ENCODE data around the gene RASA4B.
"Not testable (repeated sequence)": the region's sequence is repeated elsewhere in the genome, so short reads cannot be mapped to it uniquely, and the experiment has no call there.

Gene RASA4B

GRCh38 chr7:102463841-102464576, 53.6 kb downstream of the RASA4B start:
- no peaks in the 10 kb centered on the region for H3K27me3 Mint-ChIP-seq
- no peaks in the 10 kb centered on the region for H3K9me3 Mint-ChIP-seq
- H3K4me1 Mint-ChIP-seq (ENCODE audit: low read depth in 2 of 2): peaks cover 25 to 32% of the 10 kb centered on the region in 2 donors
- peak overlapping the region; percentile 56 to 91 for H3K27ac Mint-ChIP-seq
- peak overlapping the region; percentile 87 to 88 for H3K4me3 Mint-ChIP-seq
- ATAC-seq (replicated peaks) (no peak), DNase-seq (no peak)
- peaks cover 23% of the 10 kb centered on the region for H3K36me3 Mint-ChIP-seq (ENCODE audit: insufficient read depth)

GRCh38 chr7:102460467-102460866, 57.1 kb downstream of the RASA4B start:
- Mint-ChIP-seq H3K27ac (peak overlapping the region in 1 of 2 donors; percentile 71), H3K9me3 (no peaks in the 10 kb centered on the region), H3K4me1 (ENCODE audit: low read depth in 2 of 2) (peaks cover 15 to 23% of the 10 kb centered on the region in 2 donors), H3K36me3 (ENCODE audit: insufficient read depth) (peaks cover 41% of the 10 kb centered on the region), H3K27me3 (no peaks in the 10 kb centered on the region), H3K4me3 (no peak overlapping the region)
- DNase-seq: no peak
- ATAC-seq (replicated peaks): no peak

GRCh38 chr7:102459221-102459844, 58.2 kb downstream of the RASA4B start:
- no peak for ATAC-seq (replicated peaks)
- Mint-ChIP-seq H3K4me1 (ENCODE audit: low read depth in 2 of 2) (peaks cover 14 to 24% of the 10 kb centered on the region in 2 donors), H3K4me3 (no peak overlapping the region), H3K27me3 (no peaks in the 10 kb centered on the region), H3K9me3 (no peaks in the 10 kb centered on the region), H3K27ac (no peak overlapping the region), H3K36me3 (ENCODE audit: insufficient read depth) (peaks cover 47% of the 10 kb centered on the region)
- DNase-seq: no peak

GRCh38 chr7:102457352-102457924, 60.1 kb downstream of the RASA4B start:
- ATAC-seq (replicated peaks): no peak
- no peaks in the 10 kb centered on the region for H3K9me3 Mint-ChIP-seq
- H3K27ac Mint-ChIP-seq: no peak overlapping the region
- no peak overlapping the region for H3K4me3 Mint-ChIP-seq
- H3K36me3 Mint-ChIP-seq (ENCODE audit: insufficient read depth): peaks cover 46% of the 10 kb centered on the region
- peaks cover 3 to 11% of the 10 kb centered on the region in 2 donors for H3K4me1 Mint-ChIP-seq (ENCODE audit: low read depth in 2 of 2)
- DNase-seq: no peak
- no peaks in the 10 kb centered on the region for H3K27me3 Mint-ChIP-seq

- H3K36me3 Mint-ChIP-seq (ENCODE audit: insufficient read depth): peaks cover 46% of the 10 kb centered on the region
- H3K4me1 Mint-ChIP-seq (ENCODE audit: low read depth in 2 of 2): peaks cover 0 to 3% of the 10 kb centered on the region in 2 donors
- H3K9me3 Mint-ChIP-seq: no peaks in the 10 kb centered on the region
- ATAC-seq (replicated peaks) (no peak), DNase-seq (no peak)
- H3K27ac Mint-ChIP-seq: no peak overlapping the region
- H3K27me3 Mint-ChIP-seq: no peaks in the 10 kb centered on the region
- no peak overlapping the region for H3K4me3 Mint-ChIP-seq
Observed at GRCh38 chr7:102456327-102456726, 61.2 kb downstream of the RASA4B start.

GRCh38 chr7:102455596-102455995, 62.0 kb downstream of the RASA4B start:
- no peaks in the 10 kb centered on the region for H3K9me3 Mint-ChIP-seq
- H3K27ac Mint-ChIP-seq: no peak overlapping the region
- H3K36me3 Mint-ChIP-seq (ENCODE audit: insufficient read depth): peaks cover 46% of the 10 kb centered on the region
- H3K4me1 Mint-ChIP-seq (ENCODE audit: low read depth in 2 of 2): peaks cover 0 to 3% of the 10 kb centered on the region in 2 donors
- H3K27me3 Mint-ChIP-seq: no peaks in the 10 kb centered on the region
- ATAC-seq (replicated peaks): no peak
- H3K4me3 Mint-ChIP-seq: no peak overlapping the region
- DNase-seq: no peak

GRCh38 chr7:102454932-102455331, 62.6 kb downstream of the RASA4B start:
- ATAC-seq (replicated peaks); H3K9me3 Mint-ChIP-seq; DNase-seq; H3K27me3 Mint-ChIP-seq; H3K4me3 Mint-ChIP-seq; H3K27ac Mint-ChIP-seq; H3K4me1 Mint-ChIP-seq (ENCODE audit: low read depth in 2 of 2): not testable (repeated sequence)
- H3K36me3 Mint-ChIP-seq (ENCODE audit: insufficient read depth): peaks cover 46% of the 10 kb centered on the region

- Mint-ChIP-seq H3K27me3 (no peaks in the 10 kb centered on the region), H3K36me3 (ENCODE audit: insufficient read depth) (peaks cover 46% of the 10 kb centered on the region), H3K4me3 (no peak overlapping the region), H3K9me3 (no peaks in the 10 kb centered on the region), H3K4me1 (ENCODE audit: low read depth in 2 of 2) (peaks cover 0 to 3% of the 10 kb centered on the region in 2 donors), H3K27ac (no peak overlapping the region)
- ATAC-seq (replicated peaks) (no peak), DNase-seq (no peak)
Observed at GRCh38 chr7:102454468-102454867, 63.1 kb downstream of the RASA4B start.

- Mint-ChIP-seq H3K9me3 (no peaks in the 10 kb centered on the region), H3K36me3 (ENCODE audit: insufficient read depth) (peaks cover 37% of the 10 kb centered on the region)
Observed at GRCh38 chr7:102453319-102453718, 64.3 kb downstream of the RASA4B start.

GRCh38 chr7:102452451-102452850, 65.1 kb downstream of the RASA4B start:
- no peak for ATAC-seq (replicated peaks)
- Mint-ChIP-seq H3K27ac (peak overlapping the region in 1 of 2 donors; percentile 35), H3K36me3 (ENCODE audit: insufficient read depth) (peaks cover 28% of the 10 kb centered on the region), H3K27me3 (no peaks in the 10 kb centered on the region), H3K4me1 (ENCODE audit: low read depth in 2 of 2) (peaks cover 0 to 3% of the 10 kb centered on the region in 2 donors), H3K4me3 (no peak overlapping the region), H3K9me3 (no peaks in the 10 kb centered on the region)
- DNase-seq: no peak

More at GRCh38 chr7:102453319-102453718, 64.3 kb downstream of the RASA4B start:
- no peak for ATAC-seq (replicated peaks)
- H3K4me1 Mint-ChIP-seq (ENCODE audit: low read depth in 2 of 2): peaks cover 0 to 3% of the 10 kb centered on the region in 2 donors
- H3K27me3 Mint-ChIP-seq: no peaks in the 10 kb centered on the region
- H3K27ac Mint-ChIP-seq: peak overlapping the region in 1 of 2 donors; percentile 35
- no peak for DNase-seq
- no peak overlapping the region for H3K4me3 Mint-ChIP-seq

- Mint-ChIP-seq H3K4me1 (ENCODE audit: low read depth in 2 of 2) (peaks cover 0 to 3% of the 10 kb centered on the region in 2 donors), H3K27me3 (no peaks in the 10 kb centered on the region), H3K27ac (no peak overlapping the region), H3K36me3 (ENCODE audit: insufficient read depth) (peaks cover 23% of the 10 kb centered on the region), H3K9me3 (no peaks in the 10 kb centered on the region), H3K4me3 (no peak overlapping the region)
- DNase-seq (no peak), ATAC-seq (replicated peaks) (no peak)
Observed at GRCh38 chr7:102451371-102452054, 66.1 kb downstream of the RASA4B start.

- no peak overlapping the region for H3K4me3 Mint-ChIP-seq
- ATAC-seq (replicated peaks) (peak; percentile 92), DNase-seq (peak; percentile 43 to 45 (median 45))
- no peaks in the 10 kb centered on the region for H3K27me3 Mint-ChIP-seq
- peaks cover 19% of the 10 kb centered on the region for H3K36me3 Mint-ChIP-seq (ENCODE audit: insufficient read depth)
- H3K27ac Mint-ChIP-seq: peak overlapping the region in 1 of 2 donors; percentile 77
- H3K4me1 Mint-ChIP-seq (ENCODE audit: low read depth in 2 of 2): peaks cover 0 to 3% of the 10 kb centered on the region in 2 donors
- no peaks in the 10 kb centered on the region for H3K9me3 Mint-ChIP-seq
Observed at GRCh38 chr7:102450242-102450641, 67.3 kb downstream of the RASA4B start.

GRCh38 chr7:102449136-102449535, 68.4 kb downstream of the RASA4B start:
- DNase-seq (no peak), ATAC-seq (replicated peaks) (no peak)
- Mint-ChIP-seq H3K4me1 (ENCODE audit: low read depth in 2 of 2) (no peaks in the 10 kb centered on the region), H3K9me3 (no peaks in the 10 kb centered on the region), H3K36me3 (ENCODE audit: insufficient read depth) (peaks cover 15% of the 10 kb centered on the region), H3K27me3 (no peaks in the 10 kb centered on the region), H3K4me3 (no peak overlapping the region), H3K27ac (no peak overlapping the region)
